Esophagus muscularis mucosa (tissue), 4 donors: ENCODE data around the gene TNFRSF14. TPM values are rescaled to one million over a fixed set of nuclear protein-coding genes. Genes with fewer than 3 reads are reported as not detected.

Experiments
- DNase-seq: peaks from one replicate; pipeline ENCODE4 v3.0.0-alpha.2; 2017; ENCODE audit errors: extremely low spot score
- H3K27ac ChIP-seq, 4 donors: fragments of 200-600 bp; sonication (generic); replicated peaks in 1 of 4; 1 replicate in 3 of 4; 2 replicates in 1 of 4; pipeline ENCODE4 v1.5.1; 2016 to 2019; ENCODE audit warnings: mild to moderate bottlenecking in 1 of 4
- H3K27me3 ChIP-seq, 4 donors: fragments of 200-600 bp; sonication (generic); one replicate each; pipeline versions ENCODE4 v1.5.1 to v1.6.0; 2016 to 2019
- H3K36me3 ChIP-seq, 4 donors: fragments of 200-600 bp; sonication (generic); one replicate each; pipeline ENCODE4 v1.5.1; 2016 to 2019
- H3K4me1 ChIP-seq, 4 donors: fragments of 200-600 bp; sonication (generic); one replicate each; pipeline ENCODE4 v1.5.1; 2016 to 2019
- H3K4me3 ChIP-seq, 4 donors: fragments of 200-600 bp; sonication (generic); 1 replicate in 2 of 4; 2 replicates in 2 of 4; pipeline ENCODE4 v1.5.1; 2016 to 2019; ENCODE audit warnings: mild to moderate bottlenecking in 4 of 4, moderate library complexity in 1 of 4
- H3K9me3 ChIP-seq, 4 donors: fragments of 200-600 bp; sonication (generic); 1 replicate in 3 of 4; 2 replicates in 1 of 4; pipeline ENCODE4 v1.5.1; 2016 to 2019
- EP300 ChIP-seq: sonication (generic); formaldehyde crosslinking; IDR thresholded peaks from one replicate; pipeline ENCODE4 v1.6.1; 2017; ENCODE audit warnings: antibody characterized with exemption
- POLR2A ChIP-seq: fragments of 450-650 bp; IDR thresholded peaks from one replicate; pipeline ENCODE4 v1.6.1; 2017; ENCODE audit warnings: antibody characterized with exemption, moderate library complexity, mild to moderate bottlenecking, low read depth
- POLR2AphosphoS5 ChIP-seq, 2 donors: sonication (generic); formaldehyde crosslinking; IDR thresholded peaks; one replicate each; pipeline ENCODE4 v1.6.1; 2017; ENCODE audit warnings: antibody characterized with exemption in 2 of 2
- WGBS: methylation state at CpG from one replicate; pipeline ENCODE4 v1.1.5; 2018; 5-methylcytosine and 5-hydroxymethylcytosine counted together
- intact Hi-C: fragments of 100-400 bp; cut with DNase I; formaldehyde crosslinking; loops from one replicate; pipeline ENCODE4 v1.15.1; 2023
- total RNA-seq, 4 donors: library from RNA; depleted of rRNA; stranded (reverse); fragments of >200 nt; gene quantifications; one replicate each; pipeline versions ENCODE4 v1.1.0 to v1.2.1, GENCODE V29; 2016
- TF ChIP-seq, protein P1 (sequence below), 3 experiments: fragments of 200-600 bp in 2 of 3; fragments of 450-650 bp in 1 of 3; sonication (generic) in 2 of 3; IDR thresholded peaks; one replicate each; pipeline ENCODE4 v1.5.1; 2017 to 2019; ENCODE audit warnings: antibody characterized with exemption in 3 of 3, mild to moderate bottlenecking in 2 of 3, moderate library complexity in 1 of 3

Gene TNFRSF14
- total RNA-seq, 4 donors from 2014 or later: 26.2 to 49.2 (median 42.5) TPM

DNA sequence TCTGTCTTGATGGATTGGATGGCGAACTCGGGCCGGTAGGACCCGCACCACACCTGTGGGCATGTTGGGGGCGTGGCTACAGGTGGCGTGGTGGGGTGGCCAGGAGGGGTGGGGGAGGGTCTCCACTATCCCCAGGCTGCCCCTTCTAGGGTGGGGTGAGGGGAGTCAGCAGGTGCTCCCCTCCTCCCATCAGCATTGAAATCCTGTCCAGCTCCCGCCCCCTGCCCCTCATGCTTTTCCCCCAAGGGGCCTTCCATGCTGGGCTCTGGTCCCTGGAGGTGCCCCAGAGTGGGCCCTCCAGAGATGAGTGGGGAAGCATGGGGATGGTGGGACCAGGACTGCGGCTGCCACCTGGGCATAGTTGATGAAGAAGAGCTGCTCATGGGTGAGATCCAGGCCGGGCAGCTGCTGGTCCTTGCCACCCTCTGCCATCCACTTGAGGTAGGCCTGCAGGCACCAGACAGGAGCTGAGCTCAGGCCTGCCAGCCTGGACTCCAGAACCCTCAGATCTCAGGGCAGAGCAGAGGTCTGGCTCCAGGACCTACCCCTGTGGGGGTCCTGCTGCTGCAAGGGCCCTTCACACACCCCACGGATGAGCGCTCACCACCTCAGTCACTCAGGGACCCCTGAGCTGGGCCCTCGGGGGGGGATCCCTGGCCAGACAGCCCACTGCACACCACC is 35.5 kb downstream of the TNFRSF14 start:
- Histone ChIP-seq H3K36me3 (peaks cover 0 to 19% (median 10%) of the 10 kb centered on the region in 4 donors), H3K27me3 (peaks cover 0 to 44% (median 3%) of the 10 kb centered on the region in 4 donors), H3K27ac (no peak overlapping the region), H3K9me3 (no peaks in the 10 kb centered on the region), H3K4me3 (no peak overlapping the region), H3K4me1 (peaks cover 24 to 38% (median 29%) of the 10 kb centered on the region in 4 donors)
- no peak for TF ChIP-seq POLR2AphosphoS5 (IDR thresholded peaks at IDR 0.05)
- no peak for TF ChIP-seq EP300
- TF ChIP-seq POLR2A: no peak
- TF ChIP-seq, protein P1, sequence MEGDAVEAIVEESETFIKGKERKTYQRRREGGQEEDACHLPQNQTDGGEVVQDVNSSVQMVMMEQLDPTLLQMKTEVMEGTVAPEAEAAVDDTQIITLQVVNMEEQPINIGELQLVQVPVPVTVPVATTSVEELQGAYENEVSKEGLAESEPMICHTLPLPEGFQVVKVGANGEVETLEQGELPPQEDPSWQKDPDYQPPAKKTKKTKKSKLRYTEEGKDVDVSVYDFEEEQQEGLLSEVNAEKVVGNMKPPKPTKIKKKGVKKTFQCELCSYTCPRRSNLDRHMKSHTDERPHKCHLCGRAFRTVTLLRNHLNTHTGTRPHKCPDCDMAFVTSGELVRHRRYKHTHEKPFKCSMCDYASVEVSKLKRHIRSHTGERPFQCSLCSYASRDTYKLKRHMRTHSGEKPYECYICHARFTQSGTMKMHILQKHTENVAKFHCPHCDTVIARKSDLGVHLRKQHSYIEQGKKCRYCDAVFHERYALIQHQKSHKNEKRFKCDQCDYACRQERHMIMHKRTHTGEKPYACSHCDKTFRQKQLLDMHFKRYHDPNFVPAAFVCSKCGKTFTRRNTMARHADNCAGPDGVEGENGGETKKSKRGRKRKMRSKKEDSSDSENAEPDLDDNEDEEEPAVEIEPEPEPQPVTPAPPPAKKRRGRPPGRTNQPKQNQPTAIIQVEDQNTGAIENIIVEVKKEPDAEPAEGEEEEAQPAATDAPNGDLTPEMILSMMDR (IDR thresholded peaks at IDR 0.05): no peak
- DNase-seq: no peak
- 80% methylated on average over 7 of the region's 12 CpGs for WGBS
- intact Hi-C loops: no loop called here

DNA sequence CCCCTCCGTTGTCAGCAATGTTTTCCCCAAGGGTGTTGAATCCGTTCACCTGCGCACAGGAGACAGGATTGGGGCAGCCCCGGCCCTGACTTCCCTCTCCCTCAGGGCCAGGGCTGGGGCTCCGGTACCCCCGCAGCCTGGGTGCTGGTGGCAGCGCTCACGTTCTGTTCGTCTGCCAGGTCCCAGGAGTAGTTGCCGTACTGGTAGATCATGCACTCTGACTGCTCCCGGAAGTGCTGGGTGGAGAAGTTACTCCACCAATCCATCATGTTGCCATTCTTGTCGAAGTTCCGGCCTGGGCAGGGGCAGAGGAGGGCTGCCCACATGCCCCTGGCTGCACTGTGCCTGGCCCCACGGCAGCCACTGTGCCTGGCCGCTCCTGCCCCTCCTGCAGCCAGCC is 36.5 kb downstream of the TNFRSF14 start:
- no peaks in the 10 kb centered on the region for H3K9me3 ChIP-seq
- intact Hi-C loops: no loop called here
- no peak overlapping the region for H3K27ac ChIP-seq
- peaks cover 15 to 29% (median 20%) of the 10 kb centered on the region in 4 donors for H3K4me1 ChIP-seq
- peaks cover 0 to 19% (median 10%) of the 10 kb centered on the region in 4 donors for H3K36me3 ChIP-seq
- H3K4me3 ChIP-seq: no peak overlapping the region
- peaks cover 0 to 53% (median 3%) of the 10 kb centered on the region in 4 donors for H3K27me3 ChIP-seq
- WGBS: 66% methylated on average over 7 of the region's 15 CpGs
- no peak for DNase-seq
- TF ChIP-seq EP300 (no peak), POLR2A (no peak), POLR2AphosphoS5 (IDR thresholded peaks at IDR 0.05) (no peak)
- TF ChIP-seq, protein P1 (IDR thresholded peaks at IDR 0.05): no peak

DNA sequence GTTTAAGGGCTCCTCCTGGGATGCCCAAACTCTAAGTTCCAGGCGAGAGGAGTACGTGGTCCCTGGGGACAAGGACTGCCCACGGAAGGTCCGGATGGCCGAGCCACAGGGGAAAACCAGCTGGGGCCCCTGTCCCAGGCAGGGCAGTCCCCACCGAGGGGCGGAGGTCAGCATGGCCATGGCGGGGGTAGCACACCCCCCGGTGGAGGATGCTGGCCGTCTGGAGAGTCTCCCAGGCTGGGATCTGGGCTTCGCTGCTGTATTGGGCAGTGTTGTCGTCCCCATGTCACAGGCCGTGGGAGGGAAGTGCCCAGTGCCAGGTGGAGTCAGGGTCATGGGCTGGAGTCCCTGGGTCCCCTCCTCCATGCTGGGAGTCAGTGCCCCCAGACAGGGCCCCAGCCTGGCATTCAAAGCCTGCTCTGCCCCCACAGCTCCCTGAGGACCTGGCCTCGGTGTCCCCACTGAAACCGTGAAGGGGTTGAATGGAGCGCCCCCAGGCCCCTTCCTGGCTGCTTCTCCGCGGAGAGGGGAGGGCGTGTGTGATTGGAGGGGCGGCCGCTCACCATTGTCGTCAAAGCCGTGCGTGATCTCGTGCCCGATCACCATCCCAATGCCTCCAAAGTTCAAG is 37.2 kb downstream of the TNFRSF14 start:
- no peak for DNase-seq
- peaks cover 8 to 22% (median 14%) of the 10 kb centered on the region in 4 donors for H3K4me1 ChIP-seq
- H3K36me3 ChIP-seq: peaks cover 0 to 17% (median 10%) of the 10 kb centered on the region in 4 donors
- 68% methylated on average over 19 of the region's 26 CpGs for WGBS
- H3K27me3 ChIP-seq: peaks cover 0 to 53% (median 3%) of the 10 kb centered on the region in 4 donors
- intact Hi-C loops: no loop called here
- H3K4me3 ChIP-seq: peak overlapping the region in 2 of 4 donors; percentile 27 to 49
- TF ChIP-seq, protein P1 (IDR thresholded peaks at IDR 0.05): no peak
- TF ChIP-seq POLR2A: no peak
- TF ChIP-seq POLR2AphosphoS5 (IDR thresholded peaks at IDR 0.05): no peak
- TF ChIP-seq EP300: no peak
- no peak overlapping the region for H3K27ac ChIP-seq
- H3K9me3 ChIP-seq: peaks cover 0 to 5% (median 2%) of the 10 kb centered on the region in 4 donors

DNA sequence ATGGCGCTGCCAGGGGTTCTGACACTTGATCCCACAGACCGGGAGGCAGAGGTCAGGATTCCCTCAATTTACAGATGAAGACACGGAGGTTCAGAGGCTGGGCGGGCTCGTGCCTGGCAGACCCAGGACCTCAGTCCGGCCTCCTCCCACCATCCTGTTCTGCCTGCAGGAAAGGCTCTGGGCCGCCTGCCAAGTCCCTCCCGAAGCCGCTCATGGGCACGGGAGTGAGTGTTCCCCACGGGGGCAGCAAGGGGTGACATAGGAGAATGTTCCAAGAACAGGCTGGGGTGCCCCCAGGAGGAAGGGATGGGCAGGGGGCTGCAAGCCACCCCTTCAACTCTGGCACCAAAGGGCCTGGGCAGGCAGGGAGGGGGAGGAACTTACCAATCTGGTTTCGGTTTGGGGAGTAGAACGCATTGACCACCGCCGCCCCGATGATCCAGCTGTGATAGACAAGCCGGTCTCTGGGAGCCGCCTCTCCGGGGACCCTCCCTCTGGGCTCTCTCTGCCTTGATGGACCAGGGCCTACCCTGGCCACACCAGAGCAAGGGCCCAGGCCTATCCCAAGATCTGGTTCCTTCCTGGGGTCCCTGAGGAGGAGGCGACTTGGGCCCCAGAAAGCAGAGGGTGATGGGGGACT is 38.0 kb downstream of the TNFRSF14 start:
- peaks cover 0 to 13% (median 6%) of the 10 kb centered on the region in 4 donors for H3K9me3 ChIP-seq
- DNase-seq: no peak
- peak overlapping the region; percentile 27 to 49 (median 36) for H3K4me3 ChIP-seq
- peaks cover 8 to 16% (median 12%) of the 10 kb centered on the region in 4 donors for H3K4me1 ChIP-seq
- H3K36me3 ChIP-seq: peaks cover 0 to 10% (median 6%) of the 10 kb centered on the region in 4 donors
- TF ChIP-seq POLR2A (no peak), POLR2AphosphoS5 (IDR thresholded peaks at IDR 0.05) (no peak), EP300 (no peak)
- TF ChIP-seq, protein P1 (IDR thresholded peaks at IDR 0.05): no peak
- intact Hi-C loops: no loop called here
- no peak overlapping the region for H3K27ac ChIP-seq
- peaks cover 0 to 53% (median 3%) of the 10 kb centered on the region in 4 donors for H3K27me3 ChIP-seq
- 60% methylated on average over 7 of the region's 20 CpGs for WGBS
